HG03439 (cell line): Measurements from ENCODE around the gene CSRNP2.
"Not testable (repeated sequence)": the region's sequence is repeated elsewhere in the genome, so short reads cannot be mapped to it uniquely, and the experiment has no call there.

ENCODE experiments used
- ATAC-seq: cut with Tn5 transposase; IDR thresholded peaks from one replicate; pipeline ENCODE4 v1.9.1; 2021; ENCODE audit warnings: mild to moderate bottlenecking, moderate library complexity; ENCODE audit not compliant: unreplicated experiment

CSRNP2 gene

GRCh38 chr12:51083126-51083833 lies at the start of gene CSRNP2:
Gene CSRNP2, minus strand, starts transcription at chr12:51083596. Its CDS starts 7,035 bp downstream, at chr12:51076561.
- peak; percentile 96 for ATAC-seq

GRCh38 chr12:51132693-51133092 lies 49.3 kb upstream of the CSRNP2 start:
- ATAC-seq = no peak

GRCh38 chr12:51131745-51132521 lies 48.5 kb upstream of the CSRNP2 start:
- ATAC-seq = no peak

GRCh38 chr12:51128919-51129318 lies 45.5 kb upstream of the CSRNP2 start:
- ATAC-seq = no peak

- ATAC-seq = no peak
Observed at GRCh38 chr12:51127050-51127729, 43.8 kb upstream of the CSRNP2 start.

- no peak for ATAC-seq
Observed at GRCh38 chr12:51126297-51126696, 42.9 kb upstream of the CSRNP2 start.

- no peak for ATAC-seq
Observed at GRCh38 chr12:51124504-51124903, 41.1 kb upstream of the CSRNP2 start.

GRCh38 chr12:51122844-51123243 lies 39.4 kb upstream of the CSRNP2 start:
- no peak for ATAC-seq

- ATAC-seq = no peak
Observed at GRCh38 chr12:51118706-51119105, 35.3 kb upstream of the CSRNP2 start.

- ATAC-seq = no peak
Observed at GRCh38 chr12:51115533-51115932, 32.1 kb upstream of the CSRNP2 start.

- no peak for ATAC-seq
Observed at GRCh38 chr12:51108136-51108535, 24.7 kb upstream of the CSRNP2 start.

- ATAC-seq = no peak
Observed at GRCh38 chr12:51103977-51104376, 20.6 kb upstream of the CSRNP2 start.

- no peak for ATAC-seq
Observed at GRCh38 chr12:51098611-51099010, 15.2 kb upstream of the CSRNP2 start.

GRCh38 chr12:51090705-51091229 lies 7.4 kb upstream of the CSRNP2 start:
- no peak for ATAC-seq

GRCh38 chr12:51087818-51088217 lies 4.4 kb upstream of the CSRNP2 start:
- ATAC-seq = no peak

- ATAC-seq = no peak
Observed at GRCh38 chr12:51086933-51087332, 3.5 kb upstream of the CSRNP2 start.

GRCh38 chr12:51085757-51086156 lies 2.4 kb upstream of the CSRNP2 start:
- ATAC-seq = no peak

GRCh38 chr12:51082561-51083125 lies 753 bp downstream of the CSRNP2 start:
- no peak for ATAC-seq

- no peak for ATAC-seq
Observed at GRCh38 chr12:51081421-51081820, 2.0 kb downstream of the CSRNP2 start.

GRCh38 chr12:51080136-51080535 lies 3.3 kb downstream of the CSRNP2 start:
- no peak for ATAC-seq

GRCh38 chr12:51078866-51079265 lies 4.5 kb downstream of the CSRNP2 start:
- ATAC-seq = not testable (repeated sequence)
